Measurements from ENCODE around the gene ZBTB26. TPM values are rescaled to one million over a fixed set of nuclear protein-coding genes. Genes with fewer than 3 reads are reported as not detected.

ZBTB26 gene
- total and polyA plus RNA-seq, 10 of the 15 experiments (the other 5 are each of a cell fraction or from before 2014, with no cell fraction given) = 1.8 to 19.5 (median 4.5) TPM

- Histone ChIP-seq H3K4me1 (ENCODE audit: control insufficient read depth, insufficient read depth, low read length) (peaks cover 4% of the 10 kb centered on the region; the same call in 1 of the 2 replicates), H3K27me3 (replicated peaks in 1 of 2; ENCODE audit: control insufficient read depth in 2 of 2, insufficient read depth in 2 of 2, low read length in 1 of 2) (no peaks in the 10 kb centered on the region), H3K4me3 (peak within 1 kb of the TSS; percentile 78), H4K20me1 (ENCODE audit: control insufficient read depth, insufficient read depth) (no peaks in the 10 kb centered on the region), H2AFZ (ENCODE audit: control insufficient read depth, low read depth, low read length) (peak within 1 kb of the TSS; percentile 72), H3K4me2 (ENCODE audit: control insufficient read depth, insufficient read depth) (peak within 1 kb of the TSS; percentile 91), H3K79me2 (ENCODE audit: control insufficient read depth, insufficient read depth, low read length) (peaks cover 21% of the 10 kb centered on the region), H3K9ac (ENCODE audit: control insufficient read depth, insufficient read depth, low read length) (peak within 1 kb of the TSS; percentile 73), H3K9me3 (replicated peaks; ENCODE audit: control insufficient read depth, insufficient read depth, low read length) (no peaks in the 10 kb centered on the region), H3K27ac (ENCODE audit: control insufficient read depth, insufficient read depth) (peak within 1 kb of the TSS; percentile 87), H3K36me3 (ENCODE audit: control insufficient read depth in 2 of 2, insufficient read depth in 2 of 2, low read length in 1 of 2) (peaks cover 0 to 10% of the 10 kb centered on the region in 2 experiments; a peak in 3 of 4 replicates)
- BruUV-seq (replicated peaks) = no TSS peak
- FAIRE-seq (peak; percentile 96), ATAC-seq (peak; percentile 98), DNase-seq (ENCODE audit: low read depth, low spot score) (peak; percentile 84)
- CTCF ChIA-PET = interaction anchor here (0.7 to 2.0 kb wide), 17 partner anchors 11 to 472 kb away, joined by 3 to 17 read pairs (median 4); partner anchors contain the start of genes RABGAP1 and ZBTB26
- WGBS (ENCODE audit: insufficient coverage, insufficient replicate concordance, low lambda C conversion rate, missing lambda C conversion rate) = 1% methylated on average over 33 of the region's 35 CpGs
- POLR2A ChIA-PET = interaction anchor here (0.6 to 3.3 kb wide), 13 partner anchors 10 to 648 kb away, joined by 3 to 45 read pairs (median 6); partner anchors contain the start of genes MRRF, RABGAP1, RBM18 and RC3H2
- in situ Hi-C loops (cut with MboI) = loop anchor here (25.0 kb wide), 1 partner anchor 1949 kb away; the partner anchor contains the start of genes ARPC5L, RPL35 and WDR38
- SMC1A ChIA-PET (ENCODE audit: uncharacterized antibody, unreplicated experiment) = interaction anchor here (0.6 to 3.5 kb wide), 11 partner anchors 10 to 163 kb away, joined by 3 to 25 read pairs (median 7); partner anchors contain the start of genes RABGAP1, RC3H2 and ZBTB26
- intact Hi-C loops (cut with micrococcal nuclease; ENCODE audit: unreplicated experiment) = loop anchor here (1.0 to 5.0 kb wide), 3 partner anchors 8 to 79 kb away; partner anchors contain the start of genes RC3H2 and ZBTB26
- RAD21 ChIA-PET (ENCODE audit: unreplicated experiment) = interaction anchor here (0.5 to 2.7 kb wide), 15 partner anchors 10 to 1354 kb away, joined by 3 to 22 read pairs (median 4); partner anchors contain the start of genes PDCL, RABGAP1 and ZBTB26
- 0 out of 2 replicates have a peak, but pooled peaks have one; percentile 7 for TF ChIP-seq TCF7 (IDR thresholded peaks at IDR 0.05; ENCODE audit: borderline replicate concordance)
- TF ChIP-seq RB1 (IDR thresholded peaks at IDR 0.05; ENCODE audit: borderline replicate concordance) = 0 out of 2 replicates have a peak, but pooled peaks have one; percentile 66
- TF ChIP-seq EED (IDR thresholded peaks at IDR 0.05; ENCODE audit: low read depth) = peak; percentile 41
- TF ChIP-seq CBFB (IDR thresholded peaks at IDR 0.05; ENCODE audit: low read depth) = peak; percentile 75; the same call in 1 of the 2 replicates
- peak; percentile 99 for TF ChIP-seq NR2C1 (IDR thresholded peaks at IDR 0.05)
- TF ChIP-seq ETV6 (conservative IDR thresholded peaks at IDR 0.05 in 1 of 2, IDR thresholded peaks at IDR 0.05 in 1 of 2; ENCODE audit: borderline replicate concordance in 1 of 2, low read depth in 1 of 2) = peak in 1 of 2 experiments; percentile 52; a peak in 1 of 4 replicates
- peak; percentile 94 for TF ChIP-seq E2F8 (IDR thresholded peaks at IDR 0.05; ENCODE audit: low read depth, partially characterized antibody)
- 0 out of 2 replicates have a peak, but pooled peaks have one; percentile 56 for TF ChIP-seq SIN3A (IDR thresholded peaks at IDR 0.05; ENCODE audit: low read depth, low read length)
- peak; percentile 43 for TF ChIP-seq SIX5 (IDR thresholded peaks at IDR 0.05; ENCODE audit: low read depth, low read length, severe bottlenecking)
- peak; percentile 79; the same call in 1 of the 2 replicates for TF ChIP-seq LARP7 (IDR thresholded peaks at IDR 0.05)
- TF ChIP-seq RAD51 (IDR thresholded peaks at IDR 0.05) = no peak
- peak; percentile 60; the same call in 1 of the 2 replicates for TF ChIP-seq SPI1 (IDR thresholded peaks at IDR 0.05; ENCODE audit: borderline replicate concordance, insufficient read depth, low read depth, low read length)
- no peak for TF ChIP-seq BRCA1 (IDR thresholded peaks at IDR 0.05; ENCODE audit: low read depth, low read length)
- no peak for TF ChIP-seq ZBTB33 (IDR thresholded peaks at IDR 0.05)
- TF ChIP-seq PML (IDR thresholded peaks at IDR 0.05; ENCODE audit: low read length) = peak; percentile 91
- TF ChIP-seq JUND (IDR thresholded peaks at IDR 0.05; ENCODE audit: low read depth, low read length) = no peak
- TF ChIP-seq DPF2 (IDR thresholded peaks at IDR 0.05) = peak; percentile 32; the same call in 1 of the 2 replicates
- TF ChIP-seq RUNX3 (IDR thresholded peaks at IDR 0.05; ENCODE audit: low read length) = peak; percentile 47; the same call in 1 of the 2 replicates
- peak; percentile 99 for TF ChIP-seq GABPA (IDR thresholded peaks at IDR 0.05; ENCODE audit: low read depth)
Measured at GRCh38 chr9:122912964-122913673, 18.2 kb downstream of the ZBTB26 start, which contains the start of gene ZBTB6. ZBTB6 (minus strand) TSS chr9:122913323; CDS start chr9:122912072, 1,251 bp downstream.
